Amygdala (tissue), 56 donors: ENCODE measurements around the gene GPT2.

ENCODE experiments used
- DNase-seq, 56 donors: peaks; one replicate each; lab custom pipeline; 2025; lab: John Stamatoyannopoulos, UW

GPT2 gene

DNA sequence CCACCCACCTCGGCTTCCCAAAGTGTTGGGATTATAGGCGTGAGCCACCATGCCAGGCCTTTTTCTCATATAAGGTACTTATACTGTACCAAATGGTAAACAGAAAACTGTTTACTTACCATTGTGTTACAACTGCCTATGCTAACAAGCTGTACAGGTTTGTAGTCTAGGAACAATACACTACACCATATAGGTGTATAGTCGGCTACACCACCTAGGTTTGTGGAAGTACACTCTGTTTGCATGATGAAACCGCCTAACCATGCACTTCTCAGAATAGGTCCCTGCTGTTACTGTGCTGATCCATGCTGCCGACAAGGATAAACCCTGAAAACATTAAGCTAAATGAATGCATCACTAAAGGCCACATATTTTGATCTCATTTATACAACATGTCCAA, 70.4 kb downstream of the GPT2 start:
- no peak for DNase-seq

DNA sequence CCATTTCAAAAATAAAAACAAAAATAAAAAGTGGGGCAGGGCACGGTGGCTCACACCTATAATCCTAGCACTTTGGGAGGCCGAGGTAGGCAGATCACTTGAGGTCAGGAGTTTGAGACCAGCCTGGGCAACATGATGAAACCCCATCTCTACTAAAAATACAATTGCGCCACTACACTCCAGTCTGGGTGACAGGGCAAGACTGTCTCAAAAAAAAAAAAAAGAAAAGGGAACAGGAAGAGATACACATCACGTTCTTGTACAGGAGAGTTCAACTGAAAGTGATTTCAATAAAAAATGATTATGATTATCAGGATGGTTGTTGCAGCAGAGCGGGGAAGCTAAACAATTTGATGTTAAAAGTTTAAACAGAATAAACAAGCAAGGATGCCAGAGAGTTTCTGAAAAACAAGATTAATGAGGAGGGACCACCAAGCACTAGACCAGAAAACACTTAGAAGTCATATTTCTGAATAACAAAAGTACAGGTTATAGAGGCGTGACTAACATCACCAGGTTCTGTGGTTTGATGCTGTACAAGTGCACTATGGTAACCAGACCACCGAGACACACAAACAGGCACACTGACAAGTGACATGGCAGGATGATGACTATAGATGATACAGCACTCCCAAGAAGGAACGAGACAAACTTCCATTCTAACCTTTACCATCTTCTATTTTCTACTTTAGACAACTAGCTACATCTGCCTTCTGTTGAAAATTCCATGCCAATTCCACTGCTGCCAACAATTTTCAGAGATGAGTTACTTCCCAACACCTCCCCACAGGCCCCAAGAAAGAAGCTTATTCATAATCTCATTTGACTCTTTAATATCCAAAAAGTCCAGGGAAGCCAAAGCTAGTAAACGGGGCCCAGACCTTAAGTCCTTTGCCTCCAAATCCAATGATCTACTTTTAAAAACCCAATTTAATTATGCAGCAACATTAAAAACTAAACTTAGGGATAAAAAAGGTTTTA, 77.5 kb downstream of the GPT2 start:
- DNase-seq = no peak

DNA sequence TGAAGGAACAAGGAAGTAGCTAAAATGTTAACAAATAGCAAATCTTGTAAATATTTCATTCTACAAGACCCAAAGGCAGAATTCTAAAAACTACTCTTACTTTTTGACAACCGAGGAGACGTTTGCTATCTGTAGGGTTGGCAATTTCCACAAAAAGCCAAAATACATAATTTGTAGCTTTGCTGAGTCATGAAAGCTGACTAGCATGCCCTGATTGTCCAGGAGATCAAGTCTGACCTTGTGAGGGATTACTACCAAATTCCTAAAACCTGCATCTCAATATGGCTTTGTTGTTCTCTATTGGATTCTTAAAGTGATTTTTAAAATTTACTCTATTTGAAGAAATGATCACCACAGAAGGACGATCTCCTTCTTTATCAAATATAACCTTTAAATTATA, 78.5 kb downstream of the GPT2 start:
- no peak for DNase-seq

DNA sequence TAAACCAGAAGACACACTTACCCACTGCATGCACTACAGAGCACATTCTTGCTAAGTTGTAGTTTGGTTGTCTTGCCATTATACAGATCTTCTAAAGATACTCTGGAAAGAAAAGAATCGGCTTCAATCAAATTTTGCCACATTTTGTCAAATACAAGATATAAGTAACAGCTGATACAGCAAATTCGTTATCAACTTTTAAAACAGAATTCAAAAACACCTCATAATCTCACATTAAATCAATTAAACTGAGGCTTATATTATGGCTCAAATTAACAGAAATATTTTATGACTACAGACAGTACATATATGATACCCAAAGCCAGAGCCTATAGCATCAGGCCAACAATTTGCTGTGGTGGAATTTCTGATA, 83.9 kb downstream of the GPT2 start:
- no peak for DNase-seq

DNA sequence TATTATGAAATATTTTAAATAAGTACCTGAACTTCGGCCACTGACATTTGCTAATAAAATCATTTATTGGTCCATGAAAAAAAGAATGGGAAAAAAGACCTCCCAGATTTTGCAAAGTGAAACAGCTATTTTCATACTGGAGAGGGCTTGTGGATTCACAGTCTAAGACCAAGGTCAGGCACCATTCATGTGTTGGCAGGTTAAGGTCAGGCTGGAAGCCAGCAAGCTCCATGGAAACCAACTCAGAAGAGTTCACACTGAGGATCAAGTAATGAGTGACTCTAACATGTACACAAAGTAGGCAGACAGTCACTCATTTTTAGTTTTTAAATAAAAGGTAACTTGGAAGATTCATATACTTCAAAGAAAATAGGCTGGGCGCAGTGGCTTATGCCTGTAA, 85.9 kb downstream of the GPT2 start:
- DNase-seq = peak in 3 of 56 donors; percentile 5 to 17 (median 7)

DNA sequence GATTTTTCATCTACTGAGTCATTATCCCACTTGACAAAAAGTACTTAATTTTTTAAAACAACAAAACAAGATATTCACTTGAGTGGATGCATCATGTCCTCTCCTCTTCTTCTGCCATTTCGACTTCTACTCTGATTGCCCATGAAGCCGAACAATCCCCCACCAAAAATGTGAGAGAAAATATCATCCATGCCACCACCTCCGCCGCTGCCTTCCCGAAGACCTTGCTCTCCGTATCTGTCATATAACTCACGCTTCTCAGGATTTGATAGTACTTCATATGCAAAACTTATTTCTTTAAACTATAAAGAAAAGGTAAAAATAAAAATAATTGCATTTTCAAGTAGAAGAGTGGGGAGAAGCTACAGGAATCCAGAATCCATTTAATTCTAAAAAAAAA, 87.1 kb downstream of the GPT2 start:
- DNase-seq = no peak

DNA sequence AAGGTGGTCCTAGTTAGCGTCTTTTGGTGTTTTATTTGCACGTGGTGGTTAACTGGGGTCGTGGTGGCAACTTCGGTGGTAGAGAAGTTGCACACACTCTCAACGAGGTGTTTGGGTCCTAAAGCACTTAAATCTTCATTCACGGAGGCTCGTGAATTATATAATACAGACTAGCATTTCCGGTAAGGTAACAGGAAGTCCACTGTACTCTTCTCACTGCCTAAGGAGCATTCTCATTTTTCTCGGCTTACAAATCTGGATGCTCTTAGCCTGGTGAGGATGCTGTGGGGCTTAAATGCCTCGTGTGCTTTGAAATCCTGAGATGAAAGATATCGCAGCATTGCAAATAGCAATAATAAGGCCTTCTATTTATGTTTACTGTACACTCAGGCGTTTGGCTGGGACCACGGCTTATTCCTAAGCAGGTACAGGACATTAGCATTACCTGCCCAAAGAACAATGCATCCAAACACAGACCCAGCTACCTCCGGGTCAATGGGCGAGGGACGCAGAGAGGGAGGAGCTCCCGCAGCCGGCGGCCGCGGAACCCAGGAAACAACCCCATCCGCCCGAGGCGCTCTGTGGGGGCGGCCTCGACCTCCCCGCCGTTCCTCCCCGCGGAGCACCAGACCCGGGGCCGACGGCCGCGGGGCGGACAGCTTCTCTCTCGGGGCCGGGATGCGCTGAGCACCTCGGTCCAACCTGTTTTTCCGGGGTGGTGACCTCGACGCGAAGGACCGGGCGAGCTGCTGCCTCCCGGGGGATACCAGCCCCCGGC, 88.5 kb downstream of the GPT2 start:
- peak in 20 of 56 donors; percentile 3 to 41 (median 22) for DNase-seq

DNA sequence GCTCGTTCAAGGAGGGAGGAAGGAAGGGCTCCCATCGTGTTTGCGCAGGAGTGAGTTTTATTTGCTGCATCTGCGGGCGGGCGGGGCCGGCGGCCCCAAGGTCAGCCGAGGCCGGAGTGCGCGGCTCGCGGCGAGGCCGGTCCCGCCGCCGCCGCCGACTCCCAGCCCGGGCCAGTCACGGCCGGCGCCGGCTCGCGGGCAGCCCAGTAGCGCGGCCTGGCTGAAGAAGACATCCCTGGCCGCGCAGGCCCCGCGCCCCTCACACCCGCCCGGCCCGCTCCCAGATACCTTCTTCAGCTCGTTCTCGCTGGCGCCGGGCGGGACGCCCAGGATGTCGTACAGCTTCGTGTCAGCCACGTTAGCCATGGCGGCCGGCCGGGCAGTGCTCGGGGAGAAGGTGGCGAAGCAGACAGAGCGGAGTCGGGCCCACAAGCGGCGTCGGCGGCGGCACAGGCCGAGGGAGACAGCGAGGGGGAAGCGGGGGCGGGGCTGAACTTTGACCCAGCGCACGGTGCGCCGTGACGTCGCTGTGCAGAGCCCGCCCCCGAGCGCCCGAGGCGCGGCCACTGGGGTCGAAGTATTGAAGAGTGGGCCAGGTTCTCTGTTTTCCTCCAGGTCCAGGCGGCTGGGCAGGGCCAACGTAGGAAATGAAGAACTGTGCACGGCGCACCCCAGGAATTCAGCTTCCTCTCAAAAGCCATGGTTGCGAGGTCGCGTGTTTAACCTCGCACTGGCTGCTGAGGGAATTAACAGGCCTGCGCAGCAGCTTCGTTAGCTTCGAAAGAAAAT, 89.2 kb downstream of the GPT2 start, which contains the start of gene DNAJA2:
Gene DNAJA2 (minus strand): TSS at position 468 of the 789 bp plus-strand sequence. CDS start 102 bp downstream, at position 366.
- peak; percentile 21 to 94 (median 80) for DNase-seq

DNA sequence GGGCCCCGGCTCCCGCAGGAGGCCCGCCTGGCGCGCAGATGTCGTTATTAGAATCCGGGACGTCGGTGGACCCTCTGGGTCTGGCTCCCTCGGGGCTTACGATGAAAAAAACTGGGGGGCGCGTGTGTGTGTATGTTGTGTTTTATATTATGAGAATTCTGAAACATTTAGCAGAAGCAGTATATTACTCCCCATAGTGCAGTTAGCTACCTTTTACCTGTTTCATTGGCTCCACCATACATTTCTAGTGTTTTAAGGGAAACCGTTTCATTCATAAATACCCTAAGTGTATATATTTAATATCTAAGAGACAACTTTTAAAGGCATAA, 89.8 kb downstream of the GPT2 start:
- no peak for DNase-seq

DNA sequence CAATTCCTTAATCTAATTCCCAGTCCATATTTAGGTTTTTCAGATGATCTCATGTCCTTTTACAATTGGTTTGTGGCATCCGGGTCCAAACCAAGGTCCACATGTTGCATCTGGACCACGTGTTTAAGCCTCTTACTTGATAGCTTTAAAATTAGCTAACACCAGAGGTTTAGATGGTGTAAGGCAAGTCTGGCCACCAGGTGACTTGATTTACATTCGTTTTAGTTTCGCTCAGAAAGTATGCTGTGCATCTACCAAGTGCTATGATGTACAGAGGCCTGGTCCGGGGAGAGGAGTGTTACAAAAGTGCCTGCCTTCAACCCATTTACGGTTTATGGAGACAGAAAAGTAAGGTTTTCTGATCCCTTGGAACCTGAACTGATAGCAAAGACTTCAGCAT, 90.2 kb downstream of the GPT2 start:
- DNase-seq = no peak

DNA sequence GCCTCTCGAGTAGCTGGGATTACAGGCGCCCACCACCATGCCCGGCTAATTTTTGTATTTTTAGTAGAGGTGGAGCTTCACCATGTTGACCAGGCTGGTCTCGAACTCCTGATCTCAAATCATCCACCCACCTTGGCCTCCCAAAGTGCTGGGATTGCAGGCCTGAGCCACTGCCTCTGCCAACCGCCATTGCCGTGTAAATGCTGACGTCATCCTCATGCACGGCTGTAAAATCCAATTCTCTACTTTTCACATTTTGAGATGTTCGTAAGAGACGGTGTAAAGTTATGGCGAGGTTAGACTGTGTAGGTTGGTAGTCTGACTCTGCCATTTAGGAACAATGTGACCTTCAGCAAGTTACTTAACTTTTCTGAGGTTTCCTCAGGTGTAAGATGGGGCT, 91.0 kb downstream of the GPT2 start:
- no peak for DNase-seq

DNA sequence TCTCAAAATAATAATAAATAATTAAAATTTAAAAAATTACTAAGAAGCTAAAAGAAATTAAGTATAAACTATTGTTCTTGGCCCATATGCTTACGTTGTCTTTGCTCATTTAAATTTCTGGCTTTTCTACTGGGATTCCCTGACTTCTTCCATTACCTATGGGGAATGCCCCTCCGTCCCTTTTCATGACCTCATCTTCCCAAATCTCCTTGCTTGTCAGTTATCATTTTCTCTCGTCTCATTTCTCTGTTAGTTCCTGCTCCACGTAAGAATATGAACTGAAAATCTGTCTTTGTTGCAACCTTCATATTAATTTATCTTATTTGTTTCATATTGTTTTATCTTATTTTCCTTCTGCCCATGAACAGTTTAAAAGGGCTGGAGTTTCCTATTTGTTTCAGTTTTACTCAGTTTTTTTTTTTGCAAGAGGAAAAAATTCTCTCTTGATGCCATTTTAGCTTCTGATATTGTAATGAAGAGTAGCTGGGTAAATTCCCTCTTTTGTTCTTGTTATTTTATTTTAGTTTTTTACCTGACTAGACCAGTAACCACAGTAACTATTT, 91.8 kb downstream of the GPT2 start:
- no peak for DNase-seq

DNA sequence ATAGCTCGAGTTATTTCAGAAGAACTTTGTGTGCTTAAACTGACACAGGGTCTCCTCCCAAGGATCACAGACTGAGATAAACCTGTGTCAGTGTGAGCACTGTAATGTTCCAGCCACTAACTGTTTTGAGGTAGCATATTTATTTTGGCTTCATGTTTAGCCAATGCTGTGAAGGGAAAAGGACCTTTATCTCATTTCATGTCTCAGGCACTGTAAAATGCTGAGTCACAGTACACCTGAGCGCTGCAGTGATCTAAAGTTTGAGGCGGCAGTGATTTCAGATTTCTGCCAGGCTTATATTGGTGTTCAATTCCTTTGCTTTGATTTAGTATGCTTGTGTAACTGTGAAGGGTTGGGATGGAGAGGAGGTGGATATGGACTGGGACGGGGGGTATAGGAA, 92.4 kb downstream of the GPT2 start:
- no peak for DNase-seq
